GM21723 (cell line): ENCODE results near the gene DHX36.

Source experiments
- ATAC-seq: cut with Tn5 transposase; IDR thresholded peaks from one replicate; pipeline ENCODE4 v1.9.1; 2021; ENCODE audit warnings: mild to moderate bottlenecking, moderate library complexity; ENCODE audit not compliant: unreplicated experiment

Gene DHX36

GRCh38 chr3:154294016-154294415 lies 30.3 kb downstream of the DHX36 start:
- no peak for ATAC-seq

- ATAC-seq, result no peak
Observed at GRCh38 chr3:154290187-154290586, 34.1 kb downstream of the DHX36 start.

GRCh38 chr3:154285221-154285620 lies 39.1 kb downstream of the DHX36 start:
- peak; percentile 67 for ATAC-seq

GRCh38 chr3:154280161-154280560 lies 44.1 kb downstream of the DHX36 start:
- ATAC-seq, result no peak

- no peak for ATAC-seq
Observed at GRCh38 chr3:154275965-154276364, 48.3 kb downstream of the DHX36 start.

- ATAC-seq, result no peak
Observed at GRCh38 chr3:154275292-154275691, 49.0 kb downstream of the DHX36 start.

- ATAC-seq, result no peak
Observed at GRCh38 chr3:154274348-154274747, 49.9 kb downstream of the DHX36 start.

GRCh38 chr3:154273381-154273780 lies 50.9 kb downstream of the DHX36 start:
- ATAC-seq, result no peak

GRCh38 chr3:154254527-154254926 lies 69.8 kb downstream of the DHX36 start:
- no peak for ATAC-seq

GRCh38 chr3:154252759-154253638 lies 71.3 kb downstream of the DHX36 start:
- peak; percentile 94 for ATAC-seq

- ATAC-seq, result no peak
Observed at GRCh38 chr3:154251610-154252009, 72.7 kb downstream of the DHX36 start.

- no peak for ATAC-seq
Observed at GRCh38 chr3:154250291-154250690, 74.0 kb downstream of the DHX36 start.

GRCh38 chr3:154247806-154248415 lies 76.4 kb downstream of the DHX36 start:
- no peak for ATAC-seq

- no peak for ATAC-seq
Observed at GRCh38 chr3:154244644-154245043, 79.6 kb downstream of the DHX36 start.

- ATAC-seq, result no peak
Observed at GRCh38 chr3:154243353-154243752, 80.9 kb downstream of the DHX36 start.

- no peak for ATAC-seq
Observed at GRCh38 chr3:154242766-154243165, 81.5 kb downstream of the DHX36 start.

- ATAC-seq, result no peak
Observed at GRCh38 chr3:154241496-154241895, 82.8 kb downstream of the DHX36 start.

- ATAC-seq, result no peak
Observed at GRCh38 chr3:154240235-154240634, 84.1 kb downstream of the DHX36 start.

- no peak for ATAC-seq
Observed at GRCh38 chr3:154236331-154236730, 88.0 kb downstream of the DHX36 start.

- no peak for ATAC-seq
Observed at GRCh38 chr3:154235330-154235729, 89.0 kb downstream of the DHX36 start.

GRCh38 chr3:154229217-154229590 lies 95.1 kb downstream of the DHX36 start:
- ATAC-seq, result no peak

- no peak for ATAC-seq
Observed at GRCh38 chr3:154228561-154229216, 95.6 kb downstream of the DHX36 start.
